ENCODE measurements around the gene TMEM200C. TPM values are rescaled to one million over a fixed set of nuclear protein-coding genes. Genes with fewer than 3 reads are reported as not detected.

Gene TMEM200C
- total RNA-seq, 1 donor from 2014 or later, result 0.92 TPM

DNA sequence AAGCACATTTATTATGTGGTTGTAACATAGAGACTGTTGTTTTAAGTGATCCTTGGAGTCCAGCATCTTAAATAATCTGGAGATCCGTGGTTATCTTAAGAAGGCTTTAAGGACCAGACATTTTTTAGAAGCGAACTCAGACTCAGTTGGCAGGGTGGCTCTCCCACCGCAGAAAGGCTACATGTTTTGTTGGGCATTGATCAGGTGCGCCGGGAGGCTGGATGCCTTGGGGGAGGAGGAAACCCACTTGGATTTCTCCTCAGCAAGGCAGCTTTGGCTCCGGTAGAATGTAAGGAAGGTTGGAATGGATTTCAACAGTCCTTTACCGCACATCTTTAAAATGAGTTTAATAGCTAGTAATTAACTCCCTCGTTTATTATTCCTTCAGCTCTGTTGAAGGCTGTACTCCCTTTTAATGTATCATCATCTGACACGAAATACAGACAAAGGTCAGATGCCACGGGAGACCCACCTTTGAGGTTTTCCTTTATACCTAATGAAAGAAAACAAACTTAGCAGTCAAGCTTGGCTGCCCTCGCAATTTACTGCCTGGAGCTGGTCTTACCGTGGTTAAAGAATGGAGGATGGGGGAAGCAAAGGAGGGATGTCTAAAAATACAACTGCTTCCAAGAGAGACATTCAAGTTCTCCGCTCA is 1.2 kb downstream of the TMEM200C start:
- no peak overlapping the region for H3K4me3 ChIP-seq (ENCODE audit: low read depth, low read length)
- TF ChIP-seq, protein P1, sequence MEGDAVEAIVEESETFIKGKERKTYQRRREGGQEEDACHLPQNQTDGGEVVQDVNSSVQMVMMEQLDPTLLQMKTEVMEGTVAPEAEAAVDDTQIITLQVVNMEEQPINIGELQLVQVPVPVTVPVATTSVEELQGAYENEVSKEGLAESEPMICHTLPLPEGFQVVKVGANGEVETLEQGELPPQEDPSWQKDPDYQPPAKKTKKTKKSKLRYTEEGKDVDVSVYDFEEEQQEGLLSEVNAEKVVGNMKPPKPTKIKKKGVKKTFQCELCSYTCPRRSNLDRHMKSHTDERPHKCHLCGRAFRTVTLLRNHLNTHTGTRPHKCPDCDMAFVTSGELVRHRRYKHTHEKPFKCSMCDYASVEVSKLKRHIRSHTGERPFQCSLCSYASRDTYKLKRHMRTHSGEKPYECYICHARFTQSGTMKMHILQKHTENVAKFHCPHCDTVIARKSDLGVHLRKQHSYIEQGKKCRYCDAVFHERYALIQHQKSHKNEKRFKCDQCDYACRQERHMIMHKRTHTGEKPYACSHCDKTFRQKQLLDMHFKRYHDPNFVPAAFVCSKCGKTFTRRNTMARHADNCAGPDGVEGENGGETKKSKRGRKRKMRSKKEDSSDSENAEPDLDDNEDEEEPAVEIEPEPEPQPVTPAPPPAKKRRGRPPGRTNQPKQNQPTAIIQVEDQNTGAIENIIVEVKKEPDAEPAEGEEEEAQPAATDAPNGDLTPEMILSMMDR (conservative IDR thresholded peaks at IDR 0.05; ENCODE audit: low read depth, low read length), result no peak
- no peak for DNase-seq (ENCODE audit: low read depth)

DNA sequence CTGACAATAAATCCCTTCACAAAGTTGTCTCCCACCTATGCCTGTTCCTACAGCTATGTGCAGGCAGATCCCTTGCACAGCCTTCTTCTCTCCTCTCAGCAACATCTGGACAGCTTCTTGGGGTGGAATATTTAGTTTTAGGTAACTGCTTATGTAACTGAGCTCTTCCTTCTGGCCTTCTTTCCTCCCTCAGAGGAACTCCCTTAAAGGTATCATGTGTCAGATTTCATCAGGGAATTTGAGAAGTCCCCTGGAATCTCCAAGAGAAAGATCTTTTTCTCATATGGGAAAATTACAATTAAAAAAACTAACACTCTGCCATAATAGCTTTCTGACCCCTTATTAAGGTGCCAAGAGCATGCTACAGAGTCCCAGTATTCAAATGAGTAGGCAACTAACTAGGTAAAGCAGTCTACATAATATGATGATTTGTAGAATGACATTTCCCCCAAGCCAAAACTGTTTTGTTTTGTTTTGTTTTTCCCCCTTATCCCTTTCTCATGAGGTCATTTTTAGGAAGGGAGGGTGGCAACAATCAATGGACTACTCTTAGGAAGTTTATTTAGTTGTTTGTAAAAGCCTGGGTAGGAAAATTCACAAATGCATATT is 2.4 kb downstream of the TMEM200C start:
- TF ChIP-seq, protein P1 (conservative IDR thresholded peaks at IDR 0.05; ENCODE audit: low read depth, low read length), result no peak
- H3K4me3 ChIP-seq (ENCODE audit: low read depth, low read length), result no peak overlapping the region
- no peak for DNase-seq (ENCODE audit: low read depth)

DNA sequence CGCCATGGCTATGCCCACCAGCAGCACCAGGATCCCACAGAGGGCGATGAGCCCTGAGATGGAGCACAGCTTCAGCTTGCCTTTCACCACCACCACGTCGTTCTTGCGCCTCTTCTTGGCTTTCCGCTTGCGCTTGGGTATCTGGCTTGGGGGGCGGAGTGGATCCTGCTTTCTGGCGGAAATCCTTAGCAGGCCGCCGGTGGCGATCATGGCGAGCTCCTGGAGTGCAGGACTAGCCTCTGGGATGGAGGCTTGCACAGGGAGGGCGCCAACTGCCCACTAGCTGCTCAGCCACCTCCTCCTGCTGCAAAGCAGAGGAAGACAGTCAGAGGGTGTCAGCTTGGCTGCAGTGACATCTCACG is 3.5 kb downstream of the TMEM200C start:
- H3K4me3 ChIP-seq (ENCODE audit: low read depth, low read length), result no peak overlapping the region
- no peak for DNase-seq (ENCODE audit: low read depth)
- TF ChIP-seq, protein P1 (conservative IDR thresholded peaks at IDR 0.05; ENCODE audit: low read depth, low read length), result no peak

DNA sequence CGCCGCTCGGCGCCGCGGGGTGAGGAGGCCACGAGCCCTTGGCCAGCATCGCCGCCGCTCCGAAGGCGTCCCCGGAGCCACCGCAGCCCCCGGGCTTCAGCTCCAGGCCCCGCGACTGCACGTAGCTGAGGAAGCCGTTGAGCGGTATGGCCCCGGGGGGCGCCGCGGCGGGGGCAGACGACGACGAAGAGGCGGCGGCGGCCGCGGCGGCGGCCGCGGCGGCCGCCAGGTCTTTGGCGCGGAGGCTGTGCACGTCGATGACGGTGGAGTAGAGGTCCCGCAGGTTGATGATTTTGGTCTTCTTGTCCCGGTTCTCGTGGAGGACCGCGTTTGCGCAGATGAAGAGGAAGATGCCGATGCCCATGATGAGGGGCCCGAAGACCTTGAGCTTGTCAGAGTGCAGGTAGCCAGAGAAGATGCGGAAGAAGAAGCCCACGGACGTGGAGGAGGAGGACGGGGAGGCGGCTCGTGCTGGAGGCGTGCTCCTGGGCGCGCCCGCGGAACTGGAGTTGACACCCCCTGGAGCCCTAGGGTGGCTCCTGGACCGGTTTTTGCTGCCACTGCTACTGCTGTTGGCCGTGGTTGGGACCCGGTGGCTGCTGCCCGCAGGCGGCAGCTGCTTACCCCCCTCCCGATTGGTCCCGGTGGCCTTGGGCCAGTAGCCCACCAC is 4.0 kb downstream of the TMEM200C start:
- no peak overlapping the region for H3K4me3 ChIP-seq (ENCODE audit: low read depth, low read length)
- TF ChIP-seq, protein P1 (conservative IDR thresholded peaks at IDR 0.05; ENCODE audit: low read depth, low read length), result no peak
- DNase-seq (ENCODE audit: low read depth), result no peak

DNA sequence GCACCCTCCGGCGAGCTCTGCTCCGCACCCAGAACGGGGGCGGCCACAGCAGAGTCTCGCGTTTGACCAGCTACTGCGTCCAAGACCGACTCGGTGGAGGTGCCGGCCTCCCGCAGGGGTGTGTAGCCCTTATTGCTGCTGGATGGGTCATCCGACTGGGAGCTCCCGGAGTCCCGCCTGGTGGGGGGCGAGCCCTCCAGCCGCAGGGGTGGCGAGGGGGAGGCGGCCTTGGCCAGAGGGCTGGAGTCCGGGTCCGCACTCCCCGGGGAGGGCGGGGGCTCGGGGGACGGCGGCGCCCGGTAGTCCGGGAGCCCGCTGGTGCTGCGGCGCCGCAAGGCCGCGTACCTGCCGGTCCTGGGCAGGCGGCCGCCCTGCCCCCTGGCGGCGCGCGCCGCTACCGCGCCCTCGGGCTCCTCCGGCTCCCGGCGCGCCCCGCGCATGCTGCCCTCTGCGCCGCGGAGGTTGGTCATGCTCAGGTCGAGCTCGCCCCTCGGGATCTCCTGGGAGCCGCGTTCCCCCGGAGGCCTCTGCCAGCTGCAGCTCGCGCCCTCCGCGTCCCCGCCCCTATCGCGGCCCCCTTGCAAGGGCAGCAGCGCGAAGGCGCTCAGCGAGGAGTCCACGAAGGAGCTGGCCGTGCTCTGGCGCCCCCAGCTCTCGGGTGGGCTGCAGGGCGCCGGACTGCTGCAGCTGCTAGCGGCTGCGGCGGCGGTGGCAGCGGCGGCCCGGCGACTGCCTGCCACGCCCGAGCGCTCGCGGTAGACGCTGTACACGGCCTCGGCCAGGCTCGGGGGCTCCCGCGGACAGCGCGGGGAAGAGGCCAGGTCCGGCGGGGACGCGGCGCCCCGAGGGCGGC is 4.8 kb downstream of the TMEM200C start:
- peak overlapping the region; percentile 53 for H3K4me3 ChIP-seq (ENCODE audit: low read depth, low read length)
- no peak for DNase-seq (ENCODE audit: low read depth)
- TF ChIP-seq, protein P1 (conservative IDR thresholded peaks at IDR 0.05; ENCODE audit: low read depth, low read length), result peak; percentile 38

DNA sequence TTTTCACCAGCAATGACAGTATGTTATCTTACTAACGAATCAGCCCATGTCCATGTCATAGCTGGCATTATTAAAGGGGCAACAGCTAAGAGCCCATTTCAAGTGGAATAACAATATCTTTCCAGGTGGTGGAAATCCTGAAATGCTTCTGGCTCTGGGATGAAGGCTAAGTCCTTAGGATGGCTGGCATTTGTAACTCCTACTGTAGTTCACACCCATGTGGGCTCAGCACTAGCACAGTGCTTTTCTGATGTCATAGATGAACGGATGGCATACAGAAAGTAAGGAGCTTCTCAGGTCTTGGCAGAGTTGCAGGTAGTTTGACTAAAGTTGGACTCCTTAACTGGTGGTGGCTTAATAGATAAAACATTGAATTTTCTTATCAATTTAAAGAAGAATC is 10.0 kb downstream of the TMEM200C start:
- TF ChIP-seq, protein P1 (conservative IDR thresholded peaks at IDR 0.05; ENCODE audit: low read depth, low read length), result no peak
- no peak overlapping the region for H3K4me3 ChIP-seq (ENCODE audit: low read depth, low read length)
- DNase-seq (ENCODE audit: low read depth), result no peak

Measured in epithelial cell of proximal tubule (primary cell).